Transverse colon (tissue), 4 donors: Measurements from ENCODE around the gene NEK11.

Experiments
- CTCF ChIP-seq, 5 experiments: fragments of 200-600 bp in 3 of 5; fragments of 450-650 bp in 2 of 5; sonication (generic) in 3 of 5; IDR thresholded peaks; 1 replicate in 2 of 5; 2 replicates in 3 of 5; pipeline ENCODE4 v1.5.1; 2016 to 2017; ENCODE audit warnings: antibody characterized with exemption in 5 of 5, inconsistent platforms in 3 of 5, mild to moderate bottlenecking in 2 of 5, moderate library complexity in 1 of 5
- EP300 ChIP-seq: sonication (generic); formaldehyde crosslinking; IDR thresholded peaks from one replicate; pipeline ENCODE4 v1.6.1; 2017; ENCODE audit warnings: antibody characterized with exemption, low read depth
- POLR2A ChIP-seq: fragments of 450-650 bp; IDR thresholded peaks from one replicate; pipeline ENCODE4 v1.6.1; 2016; ENCODE audit warnings: antibody characterized with exemption, mild to moderate bottlenecking, moderate library complexity
- POLR2AphosphoS5 ChIP-seq, 3 donors: sonication (generic); formaldehyde crosslinking; IDR thresholded peaks; one replicate each; pipeline ENCODE4 v1.6.1; 2016; ENCODE audit warnings: antibody characterized with exemption in 3 of 3

GRCh38 chr3:131279577-131279976, 252.9 kb downstream of the NEK11 start:
- TF ChIP-seq CTCF (IDR thresholded peaks at IDR 0.05) (no peak), POLR2AphosphoS5 (IDR thresholded peaks at IDR 0.05) (no peak), POLR2A (no peak), EP300 (no peak)
